GM21526 (cell line): ENCODE data around the gene SPRR2G.
"Not testable (repeated sequence)": the region's sequence is repeated elsewhere in the genome, so short reads cannot be mapped to it uniquely, and the experiment has no call there.

ENCODE experiments used
- ATAC-seq: cut with Tn5 transposase; IDR thresholded peaks from one replicate; pipeline ENCODE4 v1.9.1; 2021; ENCODE audit warnings: moderate library complexity; ENCODE audit not compliant: unreplicated experiment, low FRiP score

The SPRR2G gene

GRCh38 chr1:153119491-153119971 is 31.2 kb downstream of the SPRR2G start:
- no peak for ATAC-seq

GRCh38 chr1:153115264-153115663 is 35.4 kb downstream of the SPRR2G start:
- not testable (repeated sequence) for ATAC-seq

- ATAC-seq: no peak
These were observed 37.3 kb downstream of the SPRR2G start, which contains the start of gene SPRR2F for GRCh38 chr1:153113416-153113815. TSS of gene SPRR2F (minus strand) at chr1:153113516. CDS start at chr1:153112733, 783 bp downstream.

- not testable (repeated sequence) for ATAC-seq
These were observed 38.2 kb downstream of the SPRR2G start for GRCh38 chr1:153112454-153112853.

DNA sequence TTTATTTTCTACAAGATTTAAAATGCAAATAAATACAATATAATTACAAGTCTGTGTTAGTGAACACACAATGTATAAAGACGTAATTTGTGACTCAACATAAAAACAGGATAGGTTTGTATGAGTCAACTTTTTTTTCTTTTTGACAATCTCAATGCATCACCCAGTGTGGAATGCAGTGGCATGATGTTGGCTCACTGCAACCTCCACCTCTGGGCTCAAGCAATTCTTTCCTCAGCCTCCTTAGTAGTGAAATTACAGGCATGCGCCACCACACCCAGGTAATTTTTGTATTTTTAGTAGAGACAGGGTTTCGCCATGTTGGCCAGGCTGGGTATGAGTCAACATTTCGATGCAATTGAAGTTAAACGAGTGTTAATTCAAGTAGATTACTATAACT is 50.4 kb downstream of the SPRR2G start:
- ATAC-seq: no peak
